Hepatocyte (in vitro differentiated cells): ENCODE results near the gene VMP1. TPM values are rescaled to one million over a fixed set of nuclear protein-coding genes. Genes with fewer than 3 reads are reported as not detected.

Source experiments
- DNase-seq: peaks from one replicate; pipeline ENCODE4 v3.0.0-alpha.2; 2016; ENCODE audit warnings: low spot score
- H2AFZ ChIP-seq: fragments of 200-600 bp; sonication (generic); 2 replicates; pipeline ENCODE4 v1.6.0; 2016; ENCODE audit warnings: antibody characterized with exemption, mild to moderate bottlenecking
- H3K27ac ChIP-seq: fragments of 200-600 bp; sonication (generic); 2 replicates; pipeline ENCODE4 v1.5.1; 2016; ENCODE audit warnings: mild to moderate bottlenecking
- H3K27me3 ChIP-seq: fragments of 200-600 bp; sonication (generic); 2 replicates; pipeline ENCODE4 v1.6.1; 2016
- H3K36me3 ChIP-seq: fragments of 200-600 bp; sonication (generic); replicated peaks from 2 replicates; pipeline ENCODE4 v1.5.1; 2016; ENCODE audit warnings: low read depth; ENCODE audit not compliant: insufficient read depth
- H3K4me1 ChIP-seq: fragments of 200-600 bp; sonication (generic); 2 replicates; pipeline ENCODE4 v1.5.1; 2016; ENCODE audit warnings: mild to moderate bottlenecking, moderate library complexity; ENCODE audit not compliant: insufficient read depth
- H3K4me2 ChIP-seq: fragments of 200-600 bp; sonication (generic); 2 replicates; pipeline ENCODE4 v1.6.0; 2016
- H3K4me3 ChIP-seq: fragments of 200-600 bp; sonication (generic); 2 replicates; pipeline ENCODE4 v1.5.1; 2016; ENCODE audit warnings: mild to moderate bottlenecking
- H3K79me2 ChIP-seq: fragments of 200-600 bp; sonication (generic); 2 replicates; pipeline ENCODE4 v1.6.0; 2017; ENCODE audit warnings: mild to moderate bottlenecking
- H3K9me2 ChIP-seq: fragments of 200-600 bp; sonication (generic); replicated peaks from 2 replicates; pipeline ENCODE4 v1.6.0; 2017; ENCODE audit warnings: mild to moderate bottlenecking; ENCODE audit not compliant: insufficient read depth
- H3K9me3 ChIP-seq: fragments of 200-600 bp; sonication (generic); 2 replicates; pipeline ENCODE4 v1.5.1; 2016; ENCODE audit warnings: low read depth, mild to moderate bottlenecking
- H4K20me1 ChIP-seq: fragments of 200-600 bp; sonication (generic); 2 replicates; pipeline ENCODE4 v1.6.0; 2016; ENCODE audit warnings: mild to moderate bottlenecking; ENCODE audit not compliant: insufficient read depth, poor library complexity, severe bottlenecking
- EZH2 ChIP-seq: fragments of 200-600 bp; sonication (generic); IDR thresholded peaks from 2 replicates; pipeline ENCODE4 v1.6.1; 2016; ENCODE audit warnings: antibody characterized with exemption, mild to moderate bottlenecking, borderline replicate concordance
- EZH2phosphoT487 ChIP-seq: fragments of 200-600 bp; sonication (generic); IDR thresholded peaks from one replicate; pipeline ENCODE4 v1.6.1; 2018; ENCODE audit warnings: antibody characterized with exemption, mild to moderate bottlenecking, low read depth, moderate library complexity; ENCODE audit not compliant: unreplicated experiment, severe bottlenecking
- WGBS: methylation state at CpG from one replicate; pipeline ENCODE4 v1.1.6; 2016; ENCODE audit warnings: low lambda C conversion rate; ENCODE audit errors: missing lambda C conversion rate; 5-methylcytosine and 5-hydroxymethylcytosine counted together
- polyA plus RNA-seq: library from polyadenylated mRNA; unstranded; fragments of >200 nt; fragmentation: Nextera tagmentation; extraction: Ambion mirVana; gene quantifications from 2 replicates; pipeline ENCODE4 v1.2.1, GENCODE V29; 2016
- total RNA-seq: library from RNA; depleted of rRNA; stranded (reverse); fragments of >200 nt; gene quantifications from 2 replicates; pipeline ENCODE4 v1.2.3, GENCODE V29; 2014
- TF ChIP-seq, protein P1 (sequence below): fragments of 200-600 bp; sonication (generic); IDR thresholded peaks from 2 replicates; pipeline ENCODE4 v1.5.1; 2016; ENCODE audit warnings: antibody characterized with exemption, mild to moderate bottlenecking; ENCODE audit not compliant: poor library complexity

Gene VMP1
- total and polyA plus RNA-seq, 2 experiments from 2014 or later: 139 to 479 TPM

- H3K79me2 ChIP-seq: peaks cover 97% of the 10 kb centered on the region
- no peaks in the 10 kb centered on the region for H3K36me3 ChIP-seq
- H4K20me1 ChIP-seq: no peaks in the 10 kb centered on the region
- H3K4me2 ChIP-seq: no peak overlapping the region
- no peak overlapping the region for H2AFZ ChIP-seq
- no peaks in the 10 kb centered on the region for H3K4me1 ChIP-seq
- no peak for DNase-seq
- H3K27me3 ChIP-seq: no peaks in the 10 kb centered on the region
- WGBS: 80% methylated on average over 2 of the region's 2 CpGs
- no peaks in the 10 kb centered on the region for H3K9me3 ChIP-seq
- no peak overlapping the region for H3K4me3 ChIP-seq
- H3K27ac ChIP-seq: no peak overlapping the region
- H3K9me2 ChIP-seq: no peaks in the 10 kb centered on the region
- TF ChIP-seq EZH2: no peak
- TF ChIP-seq, protein P1, sequence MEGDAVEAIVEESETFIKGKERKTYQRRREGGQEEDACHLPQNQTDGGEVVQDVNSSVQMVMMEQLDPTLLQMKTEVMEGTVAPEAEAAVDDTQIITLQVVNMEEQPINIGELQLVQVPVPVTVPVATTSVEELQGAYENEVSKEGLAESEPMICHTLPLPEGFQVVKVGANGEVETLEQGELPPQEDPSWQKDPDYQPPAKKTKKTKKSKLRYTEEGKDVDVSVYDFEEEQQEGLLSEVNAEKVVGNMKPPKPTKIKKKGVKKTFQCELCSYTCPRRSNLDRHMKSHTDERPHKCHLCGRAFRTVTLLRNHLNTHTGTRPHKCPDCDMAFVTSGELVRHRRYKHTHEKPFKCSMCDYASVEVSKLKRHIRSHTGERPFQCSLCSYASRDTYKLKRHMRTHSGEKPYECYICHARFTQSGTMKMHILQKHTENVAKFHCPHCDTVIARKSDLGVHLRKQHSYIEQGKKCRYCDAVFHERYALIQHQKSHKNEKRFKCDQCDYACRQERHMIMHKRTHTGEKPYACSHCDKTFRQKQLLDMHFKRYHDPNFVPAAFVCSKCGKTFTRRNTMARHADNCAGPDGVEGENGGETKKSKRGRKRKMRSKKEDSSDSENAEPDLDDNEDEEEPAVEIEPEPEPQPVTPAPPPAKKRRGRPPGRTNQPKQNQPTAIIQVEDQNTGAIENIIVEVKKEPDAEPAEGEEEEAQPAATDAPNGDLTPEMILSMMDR: no peak
Measured at GRCh38 chr17:59714255-59714654, 6.8 kb downstream of the VMP1 start.

DNA sequence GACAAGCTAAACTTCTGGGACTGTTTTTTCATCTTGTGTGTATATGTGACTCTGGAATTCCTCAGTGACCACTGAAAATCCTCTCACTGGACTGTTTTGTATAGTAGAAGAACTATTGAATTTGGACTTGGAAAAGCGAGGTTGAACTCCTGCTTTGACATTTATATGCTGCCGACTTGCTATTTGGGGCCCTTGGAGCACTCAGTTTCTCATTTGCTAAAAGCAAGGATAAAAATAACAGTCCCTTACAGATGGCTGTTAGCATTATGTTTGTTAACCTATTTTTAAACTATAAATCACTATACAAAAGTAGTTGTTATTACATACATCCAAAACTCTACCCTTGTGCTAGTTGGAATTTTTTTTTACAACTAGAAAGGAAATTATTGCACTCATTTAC lies 9.0 kb downstream of the VMP1 start:
- H4K20me1 ChIP-seq: no peaks in the 10 kb centered on the region

GRCh38 chr17:59719526-59719925 lies 12.1 kb downstream of the VMP1 start:
- peaks cover 12% of the 10 kb centered on the region for H3K4me1 ChIP-seq
- DNase-seq: no peak
- no peak overlapping the region for H3K4me2 ChIP-seq
- no peaks in the 10 kb centered on the region for H3K36me3 ChIP-seq
- H4K20me1 ChIP-seq: no peaks in the 10 kb centered on the region
- no peak overlapping the region for H2AFZ ChIP-seq
- no peaks in the 10 kb centered on the region for H3K9me2 ChIP-seq
- peaks cover 97% of the 10 kb centered on the region for H3K79me2 ChIP-seq
- H3K27me3 ChIP-seq: no peaks in the 10 kb centered on the region
- no peaks in the 10 kb centered on the region for H3K9me3 ChIP-seq
- no peak overlapping the region for H3K27ac ChIP-seq
- no peak overlapping the region for H3K4me3 ChIP-seq
- TF ChIP-seq, protein P1: no peak
- TF ChIP-seq EZH2phosphoT487 (no peak), EZH2 (no peak)

More for the DNA sequence above, 9.0 kb downstream of the VMP1 start:
- DNase-seq: no peak
- Histone ChIP-seq H3K27ac (no peak overlapping the region), H3K9me2 (no peaks in the 10 kb centered on the region), H3K4me2 (no peak overlapping the region), H3K9me3 (no peaks in the 10 kb centered on the region), H2AFZ (no peak overlapping the region), H3K36me3 (no peaks in the 10 kb centered on the region), H3K4me3 (no peak overlapping the region), H3K27me3 (no peaks in the 10 kb centered on the region), H3K4me1 (no peaks in the 10 kb centered on the region), H3K79me2 (peaks cover 97% of the 10 kb centered on the region)
- 87% methylated on average over 2 of the region's 2 CpGs for WGBS
- TF ChIP-seq EZH2 (no peak), EZH2phosphoT487 (no peak)
- TF ChIP-seq, protein P1: no peak

DNA sequence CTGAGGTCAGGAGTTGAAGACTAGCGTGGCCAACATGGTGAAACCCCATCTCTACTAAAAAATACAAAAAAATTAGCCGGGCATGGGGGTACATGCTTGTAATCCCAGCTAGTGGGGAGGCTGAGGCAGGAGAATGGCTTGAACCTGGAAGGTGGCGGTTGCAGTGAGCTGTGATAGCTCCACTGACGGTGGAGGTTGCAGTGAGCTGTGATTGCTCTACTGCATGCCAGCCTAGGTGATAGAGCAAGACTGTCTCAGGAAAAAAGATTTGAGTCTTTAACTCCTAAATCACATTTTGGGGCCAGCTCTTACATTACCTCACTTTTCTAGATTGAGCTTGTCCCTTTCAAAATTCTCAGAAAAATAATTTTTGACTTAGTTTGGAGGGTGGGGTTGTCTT lies 15.2 kb downstream of the VMP1 start:
- Histone ChIP-seq H3K79me2 (peaks cover 97% of the 10 kb centered on the region), H3K27me3 (no peaks in the 10 kb centered on the region), H3K9me2 (no peaks in the 10 kb centered on the region), H3K27ac (peak overlapping the region; percentile 66), H3K36me3 (no peaks in the 10 kb centered on the region), H3K4me1 (peaks cover 12% of the 10 kb centered on the region), H3K9me3 (no peaks in the 10 kb centered on the region), H3K4me3 (no peak overlapping the region), H3K4me2 (no peak overlapping the region), H4K20me1 (peaks cover 6% of the 10 kb centered on the region), H2AFZ (no peak overlapping the region)
- no peak for DNase-seq
- WGBS: 92% methylated on average over 4 of the region's 4 CpGs
- TF ChIP-seq, protein P1: no peak
- TF ChIP-seq EZH2phosphoT487: no peak
- TF ChIP-seq EZH2: no peak
